Pancreas (tissue), 10 donors: ENCODE measurements around the gene NUDT8. TPM values are rescaled to one million over a fixed set of nuclear protein-coding genes. Genes with fewer than 3 reads are reported as not detected.

ENCODE experiments used
- ATAC-seq, 4 donors: fragments of 200-7000 bp; cut with Tn5 transposase; one replicate each; pipeline versions ENCODE4 v1.8.0 to v1.9.1; 2020; ENCODE audit warnings: mild to moderate bottlenecking in 4 of 4, moderate library complexity in 4 of 4
- DNase-seq, 6 donors: peaks; one replicate each; pipeline ENCODE4 v3.0.0-alpha.2; 2020
- FAIRE-seq: peaks from 2 replicates; lab custom pipeline; 2012; peaks lifted over from hg19 to GRCh38; lab: Jason Lieb, UNC
- H3K27ac ChIP-seq, 4 donors: fragments of 200-600 bp; sonication (generic); 1 replicate in 3 of 4; 2 replicates in 1 of 4; pipeline versions ENCODE4 v1.5.0 to v1.8.0; 2020
- H3K27me3 ChIP-seq, 4 donors: fragments of 200-600 bp; one replicate each; pipeline ENCODE4 v1.8.0; 2021
- H3K36me3 ChIP-seq, 3 donors: fragments of 200-600 bp; sonication (generic) in 1 of 3; one replicate each; pipeline versions ENCODE4 v1.5.0 to v1.8.0; 2020 to 2021
- H3K4me1 ChIP-seq, 3 donors: fragments of 200-600 bp; one replicate each; pipeline ENCODE4 v1.8.0; 2021
- H3K4me3 ChIP-seq, 4 donors: fragments of 200-600 bp; sonication (generic) in 2 of 4; one replicate each; pipeline versions ENCODE4 v1.5.0 to v1.8.0; 2020 to 2021
- H3K9me3 ChIP-seq, 4 donors: fragments of 200-600 bp; one replicate each; pipeline ENCODE4 v1.8.0; 2021
- WGBS, 2 donors: extraction: QIAGEN DNeasy Blood & Tissue Kit; methylation state at CpG; one replicate each; pipeline ENCODE4 v1.1.7; 2013; 5-methylcytosine and 5-hydroxymethylcytosine counted together
- intact Hi-C, 3 donors: fragments of 100-400 bp; cut with DNase I; formaldehyde crosslinking; loops; one replicate each; pipeline versions ENCODE4 v1.11.1 to v1.14.2; 2022
- polyA plus RNA-seq, 2 donors: library from polyadenylated mRNA; stranded (reverse); fragments of 200-250 nt; gene quantifications; one replicate each; pipeline ENCODE4 v1.2.3, GENCODE V29; 2013
- total RNA-seq, 6 donors: library from RNA; stranded (reverse); fragmentation: NEBNext Ultra II Directional in 4 of 6; extraction: Animal tissue kit (Norgen Biotek cat#: 25700) in 4 of 6; gene quantifications; one replicate each; pipeline versions ENCODE4 v1.2.1 to v1.2.4, GENCODE V29; 2021 to 2023
- TF ChIP-seq, protein P1 (sequence below), 4 donors: fragments of 200-600 bp; sonication (generic) in 3 of 4; IDR thresholded peaks; one replicate each; pipeline versions ENCODE4 v1.5.0 to v1.8.0; 2021; ENCODE audit warnings: antibody characterized with exemption in 4 of 4
- donor health status: healthy with polysubstance abuse.
- donor health status: DM: no; HTN: no; CAD: no; lungs with moderate emphysema.
- donor health status: DM: no; HTN: no; CAD: no.
- donor health status: control.
- donor health status: control.
- donor health status: Bipolar disorder and iron deficiency.
- donor health status: DM: yes; HTN: yes; CAD: no.
- donor health status: DM: no; HTN: no; CAD: no.
- donor health status: DM: no; HTN: no; CAD: no.
- donor health status: DM: yes; HTN: yes; CAD: no.

Gene NUDT8
- total and polyA plus RNA-seq, 8 donors: 4.3 to 11.0 (median 6.3) TPM

DNA sequence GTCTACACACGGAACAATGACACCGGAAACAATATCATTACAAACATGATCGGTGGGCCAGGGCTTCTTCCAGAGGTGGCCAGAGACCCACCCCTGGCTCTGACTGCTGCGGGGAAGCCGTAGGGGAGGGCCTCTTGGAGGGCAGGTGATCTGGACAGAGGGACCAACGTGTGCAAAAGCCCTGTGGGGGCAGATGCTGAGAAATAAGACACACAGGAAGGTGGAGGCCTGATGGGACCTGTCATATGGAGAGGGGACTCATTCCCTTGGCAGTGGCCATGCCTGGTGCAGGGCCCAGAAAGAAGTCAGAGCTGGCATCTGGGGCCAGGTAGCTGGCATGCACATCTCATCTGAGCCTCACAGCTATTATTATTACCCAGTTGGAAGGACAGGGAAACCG lies 43.6 kb upstream of the NUDT8 start:
- WGBS, 2 donors: 84 to 85% methylated on average over 7 of the region's 7 CpGs
- H3K27me3 ChIP-seq: no peaks in the 10 kb centered on the region
- peaks cover 0 to 8% (median 0%) of the 10 kb centered on the region in 3 donors for H3K4me1 ChIP-seq
- no peaks in the 10 kb centered on the region for H3K9me3 ChIP-seq
- DNase-seq: no peak
- no peak for ATAC-seq
- H3K4me3 ChIP-seq: no peak overlapping the region
- FAIRE-seq: no peak
- intact Hi-C loops: no loop called here
- no peak overlapping the region for H3K27ac ChIP-seq
- no peaks in the 10 kb centered on the region for H3K36me3 ChIP-seq
- TF ChIP-seq, protein P1, sequence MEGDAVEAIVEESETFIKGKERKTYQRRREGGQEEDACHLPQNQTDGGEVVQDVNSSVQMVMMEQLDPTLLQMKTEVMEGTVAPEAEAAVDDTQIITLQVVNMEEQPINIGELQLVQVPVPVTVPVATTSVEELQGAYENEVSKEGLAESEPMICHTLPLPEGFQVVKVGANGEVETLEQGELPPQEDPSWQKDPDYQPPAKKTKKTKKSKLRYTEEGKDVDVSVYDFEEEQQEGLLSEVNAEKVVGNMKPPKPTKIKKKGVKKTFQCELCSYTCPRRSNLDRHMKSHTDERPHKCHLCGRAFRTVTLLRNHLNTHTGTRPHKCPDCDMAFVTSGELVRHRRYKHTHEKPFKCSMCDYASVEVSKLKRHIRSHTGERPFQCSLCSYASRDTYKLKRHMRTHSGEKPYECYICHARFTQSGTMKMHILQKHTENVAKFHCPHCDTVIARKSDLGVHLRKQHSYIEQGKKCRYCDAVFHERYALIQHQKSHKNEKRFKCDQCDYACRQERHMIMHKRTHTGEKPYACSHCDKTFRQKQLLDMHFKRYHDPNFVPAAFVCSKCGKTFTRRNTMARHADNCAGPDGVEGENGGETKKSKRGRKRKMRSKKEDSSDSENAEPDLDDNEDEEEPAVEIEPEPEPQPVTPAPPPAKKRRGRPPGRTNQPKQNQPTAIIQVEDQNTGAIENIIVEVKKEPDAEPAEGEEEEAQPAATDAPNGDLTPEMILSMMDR (IDR thresholded peaks at IDR 0.05): no peak

DNA sequence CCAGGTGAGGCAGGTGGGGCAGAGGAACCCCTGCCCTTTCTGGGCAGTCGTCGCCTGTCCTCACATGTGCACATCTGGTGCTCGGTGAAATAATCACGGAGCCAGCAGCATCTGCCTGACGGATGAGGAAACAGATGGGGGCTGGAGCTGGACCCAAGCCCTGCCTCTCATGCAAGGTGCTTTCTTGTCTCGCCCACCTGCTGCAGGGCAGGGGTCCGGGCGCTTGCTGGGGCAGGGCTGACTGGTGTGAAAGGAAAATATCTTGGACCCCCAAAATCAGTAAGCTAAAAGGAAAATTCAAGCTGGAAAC lies 41.4 kb upstream of the NUDT8 start:
- H3K27ac ChIP-seq: no peak overlapping the region
- H3K27me3 ChIP-seq: no peaks in the 10 kb centered on the region
- H3K36me3 ChIP-seq: no peaks in the 10 kb centered on the region
- H3K4me3 ChIP-seq: no peak overlapping the region
- H3K4me1 ChIP-seq: peaks cover 0 to 8% (median 0%) of the 10 kb centered on the region in 3 donors
- ATAC-seq: no peak
- TF ChIP-seq, protein P1 (IDR thresholded peaks at IDR 0.05): no peak
- H3K9me3 ChIP-seq: no peaks in the 10 kb centered on the region
- intact Hi-C loops: no loop called here
- 69 to 81% methylated on average over 8 of the region's 8 CpGs for WGBS, 2 donors
- DNase-seq: no peak
- FAIRE-seq: no peak

DNA sequence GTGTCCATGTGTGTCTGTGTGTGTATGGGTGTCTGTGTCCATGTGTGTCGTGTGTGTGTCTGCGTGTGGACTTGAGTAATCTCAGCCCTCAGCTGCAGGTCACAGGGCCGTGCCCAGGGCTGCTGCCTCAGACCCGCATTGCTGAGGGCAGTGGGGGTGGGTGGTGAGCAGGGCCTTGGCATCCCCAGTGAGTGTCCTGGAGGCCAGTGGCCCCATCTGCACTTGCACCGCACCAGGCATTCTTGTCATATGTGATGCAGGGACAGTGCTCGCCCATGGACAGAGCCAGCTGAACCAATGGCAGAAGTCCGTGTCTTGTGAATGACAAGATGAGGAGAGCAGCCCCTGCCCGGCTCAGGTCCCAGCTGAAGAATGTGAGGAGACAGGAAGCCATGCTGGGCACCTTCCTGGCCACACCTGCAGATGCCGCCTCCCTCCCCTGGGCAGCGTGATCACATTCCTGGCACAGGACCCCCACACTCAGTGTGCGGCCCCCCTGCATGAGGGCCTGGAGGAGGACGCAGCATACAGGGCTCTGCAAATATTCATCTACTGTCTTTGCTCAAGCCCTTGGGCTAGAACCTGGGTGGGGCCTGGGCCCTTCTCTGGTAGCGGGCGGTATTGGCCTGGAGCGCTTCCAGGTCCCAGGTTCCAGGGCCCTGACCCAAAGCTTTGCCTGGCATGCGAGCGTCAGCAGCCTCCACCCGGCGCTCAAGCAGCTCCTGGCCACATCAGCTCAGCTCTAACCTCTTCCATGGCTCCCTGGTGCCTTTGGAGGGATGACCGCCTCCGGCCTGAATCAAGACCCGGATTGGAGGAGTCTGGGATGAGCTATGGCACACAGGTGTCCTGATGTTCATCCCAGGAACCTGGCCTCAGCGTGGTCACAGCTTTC lies 40.8 kb upstream of the NUDT8 start:
- intact Hi-C loops: no loop called here
- TF ChIP-seq, protein P1 (IDR thresholded peaks at IDR 0.05): no peak
- no peak for FAIRE-seq

DNA sequence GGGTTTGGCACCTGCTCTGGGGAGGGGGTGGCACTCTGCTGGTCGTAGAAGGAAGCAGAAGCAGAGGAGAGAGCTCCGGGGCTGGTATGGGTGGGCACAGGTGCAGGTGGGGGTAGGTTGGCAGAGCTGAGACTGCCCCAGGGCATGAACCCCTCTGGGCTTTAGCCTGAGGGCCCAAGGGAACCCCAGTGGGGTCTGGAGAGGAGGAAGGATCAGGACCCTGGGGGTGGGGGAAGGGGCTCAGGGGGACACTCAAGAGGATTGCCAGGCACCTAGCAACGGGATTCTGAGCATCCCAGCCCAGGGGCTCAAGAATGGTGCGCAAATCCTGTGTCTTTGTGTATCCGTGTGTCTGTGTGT lies 38.4 kb upstream of the NUDT8 start:
- Histone ChIP-seq H3K36me3 (no peaks in the 10 kb centered on the region), H3K9me3 (no peaks in the 10 kb centered on the region), H3K27me3 (no peaks in the 10 kb centered on the region), H3K27ac (no peak overlapping the region), H3K4me1 (no peaks in the 10 kb centered on the region), H3K4me3 (no peak overlapping the region)
- 56 to 64% methylated on average over 5 of the region's 5 CpGs for whole genome bisulfite sequencing, 2 donors
- TF ChIP-seq, protein P1 (IDR thresholded peaks at IDR 0.05): no peak
- intact Hi-C loops: loop anchor here in 1 of 3 donors (10.0 kb wide), 1 partner anchor 47 kb away; no protein-coding TSS in a partner anchor
- no peak for ATAC-seq
- DNase-seq: no peak
- FAIRE-seq: no peak

More for the DNA sequence above, 40.8 kb upstream of the NUDT8 start:
- no peak overlapping the region for H3K4me3 ChIP-seq
- DNase-seq: no peak
- H3K9me3 ChIP-seq: no peaks in the 10 kb centered on the region
- WGBS, 2 donors: 84 to 88% methylated on average over 23 of the region's 23 CpGs
- H3K4me1 ChIP-seq: peaks cover 0 to 8% (median 0%) of the 10 kb centered on the region in 3 donors
- no peaks in the 10 kb centered on the region for H3K36me3 ChIP-seq
- H3K27ac ChIP-seq: no peak overlapping the region
- ATAC-seq: no peak
- H3K27me3 ChIP-seq: no peaks in the 10 kb centered on the region
